Cardiac fibroblast (primary cell): ENCODE data around the gene PAIP1.
"Not testable (repeated sequence)": the region's sequence is repeated elsewhere in the genome, so short reads cannot be mapped to it uniquely, and the experiment has no call there.

Experiments
- DNase-seq, 2 donors: peaks; one replicate each; pipeline versions ENCODE4 v3.0.0 to v3.0.0-alpha.2; 2010; ENCODE audit warnings: low read depth in 2 of 2
- H3K4me3 ChIP-seq, 2 donors: replicated peaks in 1 of 2; 1 replicate in 1 of 2; 2 replicates in 1 of 2; pipeline ENCODE4 v1.5.1; 2011; ENCODE audit warnings: low read depth in 2 of 2, low read length in 2 of 2, mild to moderate bottlenecking in 2 of 2, moderate library complexity in 1 of 2
- CTCF ChIP-seq: IDR thresholded peaks from one replicate; pipeline ENCODE4 v1.5.1; 2011; ENCODE audit warnings: low read depth, mild to moderate bottlenecking, low read length, inconsistent platforms

The PAIP1 gene

GRCh38 chr5:43601454-43602260 is 44.8 kb upstream of the PAIP1 start:
- no peak for TF ChIP-seq CTCF
- DNase-seq, result peak; percentile 21 to 66
- H3K4me3 ChIP-seq, result peak overlapping the region in 1 of 2 donors; percentile 75

- DNase-seq, H3K4me3 ChIP-seq: not testable (repeated sequence)
These were observed 42.0 kb upstream of the PAIP1 start for GRCh38 chr5:43598927-43599326.

GRCh38 chr5:43592363-43592762 is 35.5 kb upstream of the PAIP1 start:
- DNase-seq, result no peak
- no peak for TF ChIP-seq CTCF

GRCh38 chr5:43590700-43591099 is 33.8 kb upstream of the PAIP1 start:
- no peak for TF ChIP-seq CTCF
- DNase-seq, result no peak
- no peak overlapping the region for H3K4me3 ChIP-seq

More at GRCh38 chr5:43592363-43592762, 35.5 kb upstream of the PAIP1 start:
- H3K4me3 ChIP-seq, result no peak overlapping the region

GRCh38 chr5:43589310-43589709 is 32.4 kb upstream of the PAIP1 start:
- no peak for TF ChIP-seq CTCF
- H3K4me3 ChIP-seq, result no peak overlapping the region
- DNase-seq, result no peak

- DNase-seq, result no peak
- TF ChIP-seq CTCF, result no peak
These were observed 32.0 kb upstream of the PAIP1 start for GRCh38 chr5:43588842-43589241.

GRCh38 chr5:43584166-43584699 is 27.4 kb upstream of the PAIP1 start:
- H3K4me3 ChIP-seq, result no peak overlapping the region
- DNase-seq, result no peak
- no peak for TF ChIP-seq CTCF

More at GRCh38 chr5:43588842-43589241, 32.0 kb upstream of the PAIP1 start:
- H3K4me3 ChIP-seq, result no peak overlapping the region
